H9 (cell line): ENCODE data around the gene PMIS2. TPM values are rescaled to one million over a fixed set of nuclear protein-coding genes. Genes with fewer than 3 reads are reported as not detected.

Experiments
- DNase-seq: peaks from one replicate; pipeline ENCODE4 v3.0.0-alpha.2; 2017
- H2AFZ ChIP-seq: one replicate; pipeline ENCODE4 v1.6.1; 2013; ENCODE audit warnings: mild to moderate bottlenecking, low read length, control low read depth, moderate library complexity
- H2AK5ac ChIP-seq: 2 replicates; pipeline ENCODE4 v1.6.1; 2013; ENCODE audit warnings: low read length, control low read depth, mixed read lengths; ENCODE audit not compliant: insufficient read length
- H2BK120ac ChIP-seq: one replicate; pipeline ENCODE4 v1.6.1; 2013; ENCODE audit warnings: low read depth, mild to moderate bottlenecking, low read length, control low read depth, inconsistent platforms; ENCODE audit not compliant: poor library complexity, severe bottlenecking
- H2BK12ac ChIP-seq: 2 replicates; pipeline ENCODE4 v1.6.1; 2013; ENCODE audit warnings: low read length, control low read depth, mixed read lengths, low read depth; ENCODE audit not compliant: insufficient read length
- H2BK15ac ChIP-seq: 2 replicates; pipeline ENCODE4 v1.6.1; 2013; ENCODE audit warnings: low read depth, low read length, control low read depth
- H2BK20ac ChIP-seq: one replicate; pipeline ENCODE4 v1.6.1; 2013; ENCODE audit warnings: low read depth, mild to moderate bottlenecking, low read length, control low read depth, inconsistent platforms; ENCODE audit not compliant: poor library complexity, severe bottlenecking
- H2BK5ac ChIP-seq: 2 replicates; pipeline ENCODE4 v1.6.1; 2013; ENCODE audit warnings: low read length, control low read depth, mixed read lengths; ENCODE audit not compliant: insufficient read length
- H3K14ac ChIP-seq: 2 replicates; pipeline ENCODE4 v1.6.1; 2013; ENCODE audit warnings: low read length, control low read depth; ENCODE audit not compliant: insufficient read depth
- H3K18ac ChIP-seq: 2 replicates; pipeline ENCODE4 v1.6.1; 2013; ENCODE audit warnings: low read depth, mild to moderate bottlenecking, mixed read lengths, low read length, control low read depth; ENCODE audit not compliant: insufficient read length
- H3K23ac ChIP-seq: 2 replicates; pipeline ENCODE4 v1.6.1; 2013; ENCODE audit warnings: low read length, control low read depth, mixed read lengths, low read depth; ENCODE audit not compliant: insufficient read length
- H3K23me2 ChIP-seq: 2 replicates; pipeline ENCODE4 v1.6.1; 2013; ENCODE audit warnings: low read depth, mild to moderate bottlenecking, mixed read lengths, low read length, control low read depth; ENCODE audit not compliant: insufficient read length, poor library complexity, severe bottlenecking
- H3K27ac ChIP-seq: 2 replicates; pipeline ENCODE4 v1.5.1; 2013; ENCODE audit warnings: low read length, control low read depth, mixed read lengths, low read depth; ENCODE audit not compliant: insufficient read length
- H3K27me3 ChIP-seq: 2 replicates; pipeline ENCODE4 v1.6.1; 2013; ENCODE audit warnings: low read length, control low read depth, inconsistent platforms; ENCODE audit not compliant: insufficient read depth
- H3K4ac ChIP-seq: 2 replicates; pipeline ENCODE4 v1.6.1; 2013; ENCODE audit warnings: low read depth, mild to moderate bottlenecking, control low read depth, inconsistent platforms, low read length, moderate library complexity
- H3K4me1 ChIP-seq: 2 replicates; pipeline ENCODE4 v1.6.1; 2013; ENCODE audit warnings: low read length, control low read depth, inconsistent platforms; ENCODE audit not compliant: insufficient read depth
- H3K4me2 ChIP-seq: 2 replicates; pipeline ENCODE4 v1.6.1; 2013; ENCODE audit warnings: low read length, control low read depth, mixed read lengths; ENCODE audit not compliant: insufficient read length, insufficient read depth
- H3K56ac ChIP-seq: 2 replicates; pipeline ENCODE4 v1.6.1; 2013; ENCODE audit warnings: low read depth, mild to moderate bottlenecking, mixed read lengths, low read length, control low read depth; ENCODE audit not compliant: insufficient read length
- H3K79me1 ChIP-seq: 2 replicates; pipeline ENCODE4 v1.6.1; 2013; ENCODE audit warnings: low read depth, mild to moderate bottlenecking, moderate library complexity, low read length, control low read depth, inconsistent platforms; ENCODE audit not compliant: insufficient read depth, poor library complexity, severe bottlenecking
- H3K79me2 ChIP-seq: 2 replicates; pipeline ENCODE4 v1.6.1; 2013; ENCODE audit warnings: low read length, control low read depth, inconsistent platforms; ENCODE audit not compliant: insufficient read depth
- H3K9ac ChIP-seq: 2 replicates; pipeline ENCODE4 v1.6.1; 2013; ENCODE audit warnings: low read length, control low read depth, mixed read lengths; ENCODE audit not compliant: insufficient read length; ENCODE audit errors: extremely low read depth
- H3K9me3 ChIP-seq: one replicate; pipeline ENCODE4 v1.6.1; 2013; ENCODE audit warnings: low read depth, low read length, inconsistent platforms; ENCODE audit not compliant: control insufficient read depth
- H3T11ph ChIP-seq: one replicate; pipeline ENCODE4 v1.6.1; 2013; ENCODE audit warnings: mild to moderate bottlenecking, low read length, control low read depth, inconsistent platforms
- H4K20me1 ChIP-seq: one replicate; pipeline ENCODE4 v1.6.1; 2013; ENCODE audit not compliant: control insufficient read depth, insufficient read length, insufficient read depth
- H4K5ac ChIP-seq: 2 replicates; pipeline ENCODE4 v1.6.1; 2013; ENCODE audit warnings: low read depth, mild to moderate bottlenecking, mixed read lengths, low read length, control low read depth; ENCODE audit not compliant: insufficient read length
- H4K8ac ChIP-seq: replicated peaks from 2 replicates; pipeline ENCODE4 v1.6.1; 2013; ENCODE audit warnings: low read length, control low read depth, mixed read lengths, low read depth; ENCODE audit not compliant: insufficient read length
- H4K91ac ChIP-seq: 2 replicates; pipeline ENCODE4 v1.6.1; 2013; ENCODE audit warnings: low read depth, mild to moderate bottlenecking, moderate library complexity, mixed read lengths, low read length, control low read depth; ENCODE audit not compliant: insufficient read length
- H3K27ac Mint-ChIP-seq, 3 experiments: 2 replicates in 2 of 3; 3 replicates in 1 of 3; pipeline ENCODE4 v1.8.0; 2020 to 2021; ENCODE audit warnings: mixed read lengths in 3 of 3, mild to moderate bottlenecking in 1 of 3, moderate library complexity in 1 of 3
- H3K27me3 Mint-ChIP-seq: 2 replicates; pipeline ENCODE4 v1.8.0; 2021; ENCODE audit warnings: low read depth, mild to moderate bottlenecking, moderate library complexity, mixed read lengths
- H3K36me3 Mint-ChIP-seq, 3 experiments: 2 replicates in 2 of 3; 3 replicates in 1 of 3; pipeline ENCODE4 v1.8.0; 2020 to 2021; ENCODE audit warnings: low read depth in 3 of 3, mixed read lengths in 3 of 3; ENCODE audit not compliant: insufficient read depth in 1 of 3
- H3K4me1 Mint-ChIP-seq, 2 experiments: 2 replicates each; pipeline ENCODE4 v1.8.0; 2020; ENCODE audit warnings: mixed read lengths in 2 of 2
- H3K4me3 Mint-ChIP-seq, 2 experiments: 2 replicates in 1 of 2; 3 replicates in 1 of 2; pipeline ENCODE4 v1.8.0; 2020 to 2021; ENCODE audit warnings: mild to moderate bottlenecking in 2 of 2, mixed read lengths in 2 of 2, moderate library complexity in 1 of 2
- H3K9me3 Mint-ChIP-seq, 2 experiments: 2 replicates in 1 of 2; 3 replicates in 1 of 2; pipeline ENCODE4 v1.8.0; 2020; ENCODE audit warnings: mild to moderate bottlenecking in 2 of 2, mixed read lengths in 2 of 2, moderate library complexity in 1 of 2
- CTCF ChIP-seq: fragments of 200-600 bp; sonication (generic); conservative IDR thresholded peaks from 3 replicates; pipeline ENCODE4 v1.8.0; 2021; ENCODE audit warnings: antibody characterized with exemption, mild to moderate bottlenecking
- WGBS: extraction: QIAGEN DNeasy Blood & Tissue Kit; methylation state at CpG from one replicate; pipeline ENCODE4 v1.1.7; 2013; ENCODE audit warnings: missing lambda C conversion rate, low lambda C conversion rate, mixed read lengths; ENCODE audit not compliant: insufficient read length; ENCODE audit errors: extremely low coverage; 5-methylcytosine and 5-hydroxymethylcytosine counted together
- total RNA-seq: library from RNA; stranded (reverse); gene quantifications from 2 replicates; pipeline ENCODE4 v1.2.1, GENCODE V29; 2021

Gene PMIS2
- total RNA-seq, 1 experiment from 2014 or later: not detected

- no peak overlapping the region for H4K5ac ChIP-seq
- H2BK5ac ChIP-seq: no peak overlapping the region
- H3K79me1 ChIP-seq: no peaks in the 10 kb centered on the region
- H3K9me3 Mint-ChIP-seq: peaks cover 0 to 2% of the 10 kb centered on the region in 2 experiments; a peak in 1 of 5 replicates
- DNase-seq: no peak
- H3K9ac ChIP-seq: no peak overlapping the region
- peaks cover 9 to 17% of the 10 kb centered on the region in 2 experiments for H3K4me1 Mint-ChIP-seq
- no peaks in the 10 kb centered on the region for H3K4me1 ChIP-seq
- H3K4me3 Mint-ChIP-seq: no peak overlapping the region; a peak in 1 of 5 replicates
- peaks cover 3% of the 10 kb centered on the region; the same call in 1 of the 2 replicates for H3K27me3 ChIP-seq
- no peak overlapping the region for H3K4ac ChIP-seq
- H2AFZ ChIP-seq: no peak overlapping the region
- no peak overlapping the region for H3K4me2 ChIP-seq
- H2BK12ac ChIP-seq: no peak overlapping the region
- no peak overlapping the region for H4K91ac ChIP-seq
- H2BK20ac ChIP-seq: no peak overlapping the region
- H2BK15ac ChIP-seq: no peak overlapping the region
- H3K36me3 Mint-ChIP-seq: no peaks in the 10 kb centered on the region; a peak in 1 of 7 replicates
- H3K79me2 ChIP-seq: no peaks in the 10 kb centered on the region; the same call in 1 of the 2 replicates
- H3K27me3 Mint-ChIP-seq: peaks cover 74% of the 10 kb centered on the region
- no peak overlapping the region for H2BK120ac ChIP-seq
- H3K18ac ChIP-seq: no peak overlapping the region
- H2AK5ac ChIP-seq: no peak overlapping the region
- H3K27ac ChIP-seq: no peak overlapping the region
- no CpG with 5 or more reads among the region's 23 CpGs for WGBS
- no peak overlapping the region for H3K56ac ChIP-seq
- no peak overlapping the region for H3K14ac ChIP-seq
- no peak overlapping the region for H3K23ac ChIP-seq
- H4K20me1 ChIP-seq: no peaks in the 10 kb centered on the region
- H4K8ac ChIP-seq: no peak overlapping the region
- H3K9me3 ChIP-seq: no peaks in the 10 kb centered on the region
- H3T11ph ChIP-seq: no peak overlapping the region
- no peak for TF ChIP-seq CTCF
- H3K27ac Mint-ChIP-seq: no peak overlapping the region
- peaks cover 7% of the 10 kb centered on the region for H3K23me2 ChIP-seq
Observed at GRCh38 chr19:35559781-35560180, 26.2 kb upstream of the PMIS2 start.
